HG02970 (cell line): ENCODE measurements around the gene ROBO4.

Source experiments
- ATAC-seq: cut with Tn5 transposase; IDR thresholded peaks from one replicate; pipeline ENCODE4 v1.9.1; 2021; ENCODE audit warnings: mild to moderate bottlenecking, moderate library complexity, moderate number of reproducible peaks; ENCODE audit not compliant: unreplicated experiment, low FRiP score

The ROBO4 gene

DNA sequence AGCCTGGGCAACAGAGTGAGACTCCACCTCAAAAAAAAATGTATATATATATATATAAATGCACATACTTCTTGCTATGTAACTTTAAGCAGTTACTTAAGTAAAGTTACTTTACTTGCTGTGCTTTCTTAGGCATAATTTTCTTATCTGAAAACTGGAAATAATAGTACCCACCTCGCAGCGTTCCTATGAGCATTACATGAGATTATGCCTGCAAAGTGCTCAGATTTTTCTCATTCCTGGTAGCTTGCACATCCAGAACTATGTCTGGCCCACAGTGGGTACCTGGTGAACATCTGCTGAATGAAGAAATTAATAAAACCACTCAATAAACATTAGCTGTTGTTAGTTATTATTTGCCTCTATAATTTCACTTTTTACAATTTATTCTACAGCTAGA lies 38.5 kb downstream of the ROBO4 start:
- no peak for ATAC-seq

- no peak for ATAC-seq
These were observed 51.5 kb downstream of the ROBO4 start for GRCh38 chr11:124846070-124846673.

GRCh38 chr11:124844664-124845079 lies 53.0 kb downstream of the ROBO4 start:
- ATAC-seq, result no peak

DNA sequence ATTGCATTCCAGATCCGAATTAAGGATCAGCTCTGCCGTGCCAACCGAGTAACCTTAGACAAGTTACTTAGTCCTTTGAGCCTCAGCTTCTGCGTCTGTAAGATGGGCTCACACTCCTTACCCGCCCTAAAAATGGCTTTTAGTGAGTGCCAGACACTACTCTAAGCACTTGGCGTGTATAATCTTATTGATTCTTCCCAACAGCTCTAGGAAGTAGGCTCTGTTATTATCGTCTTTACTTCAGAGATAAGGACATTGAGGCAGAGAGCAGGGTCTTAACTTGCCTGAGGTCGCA lies 54.1 kb downstream of the ROBO4 start:
- no peak for ATAC-seq

GRCh38 chr11:124842305-124842704 lies 55.4 kb downstream of the ROBO4 start:
- ATAC-seq, result no peak

DNA sequence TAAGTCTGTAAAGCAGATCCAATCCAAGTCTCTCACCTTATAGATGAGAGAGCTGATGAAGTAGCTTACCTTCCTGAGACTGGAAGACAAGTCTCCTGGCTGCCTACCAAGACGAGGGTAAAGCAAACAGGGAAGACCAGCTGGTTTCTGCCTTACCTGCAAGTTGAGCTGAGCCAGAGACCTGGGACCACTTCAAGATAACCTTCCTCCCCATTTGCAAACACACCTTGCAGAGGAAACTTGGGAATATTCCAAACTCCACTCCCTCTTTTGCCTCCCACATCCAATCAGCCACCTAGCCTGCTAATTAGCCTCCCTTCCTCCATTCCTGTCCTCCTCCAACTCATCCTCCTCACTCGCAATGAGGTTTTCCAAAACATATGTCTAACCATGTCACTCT lies 55.8 kb downstream of the ROBO4 start:
- ATAC-seq, result no peak

- ATAC-seq, result no peak
These were observed 56.5 kb downstream of the ROBO4 start for GRCh38 chr11:124841201-124841600.

DNA sequence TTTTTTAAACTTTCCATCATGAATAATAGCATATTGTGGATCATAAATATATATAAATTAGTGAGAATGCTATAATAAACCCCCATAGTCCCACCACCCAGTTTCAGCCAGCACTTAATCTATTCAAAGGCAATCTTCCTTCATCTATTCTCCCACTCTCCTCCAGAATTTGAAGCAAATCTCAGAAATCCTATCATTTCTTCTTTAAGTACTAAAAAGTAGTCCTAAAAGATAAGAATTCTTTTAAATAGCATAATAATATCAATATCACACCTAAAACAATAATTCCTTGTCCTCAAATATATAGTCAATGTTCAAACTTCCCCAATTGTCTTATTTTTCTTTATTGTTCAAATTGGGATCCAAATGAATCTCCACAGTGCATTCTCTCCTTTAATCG lies 57.0 kb downstream of the ROBO4 start:
- no peak for ATAC-seq

DNA sequence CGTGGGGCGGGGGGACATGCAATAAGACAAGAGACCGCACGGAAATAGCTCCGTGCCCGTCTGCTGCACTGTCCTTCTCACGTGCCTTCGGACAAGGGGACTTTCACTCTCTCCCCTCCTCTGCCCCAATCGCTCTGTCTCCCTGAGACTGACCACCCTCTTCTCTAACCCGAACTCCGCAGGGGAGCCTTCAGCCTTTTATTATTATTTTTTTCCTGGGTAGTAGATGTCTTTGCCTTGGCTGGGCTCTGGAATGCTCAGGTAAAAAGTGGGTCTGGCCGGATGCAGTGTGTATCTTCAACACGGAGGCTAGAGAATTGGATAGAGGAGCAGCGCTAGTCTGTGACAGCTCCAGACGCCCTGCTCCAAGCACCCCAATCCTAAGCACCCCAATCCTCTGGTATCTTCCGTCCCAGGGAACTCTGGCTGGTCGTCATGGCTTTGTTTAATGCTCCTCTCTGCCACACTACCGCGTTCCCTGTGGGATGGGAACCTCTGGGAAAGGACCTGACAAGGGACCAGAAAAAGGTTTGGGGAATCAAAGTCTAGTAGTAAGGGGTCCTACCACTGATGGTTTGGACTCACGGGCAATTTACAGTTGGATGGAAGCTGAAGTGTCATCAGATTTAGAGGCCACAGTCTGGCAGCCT lies 57.6 kb downstream of the ROBO4 start:
- no peak for ATAC-seq

GRCh38 chr11:124839128-124839971 lies 58.3 kb downstream of the ROBO4 start:
- no peak for ATAC-seq

DNA sequence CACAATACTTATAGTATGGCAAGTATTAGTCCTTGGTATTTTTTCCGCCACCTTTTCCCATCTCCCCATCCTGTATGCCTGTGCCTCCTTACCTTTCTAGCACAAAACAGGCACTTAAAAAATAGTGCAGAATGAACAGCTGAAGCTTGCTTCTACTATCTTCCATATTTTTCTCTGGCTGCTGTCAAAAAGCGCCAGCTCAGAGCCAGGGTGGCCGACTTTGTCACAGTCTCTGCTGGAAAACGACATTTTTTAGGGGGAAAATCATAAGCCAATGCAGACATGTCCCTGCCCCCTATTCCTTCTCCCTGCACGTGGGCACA lies 58.9 kb downstream of the ROBO4 start:
- no peak for ATAC-seq

- no peak for ATAC-seq
These were observed 60.2 kb downstream of the ROBO4 start for GRCh38 chr11:124837491-124837856.

DNA sequence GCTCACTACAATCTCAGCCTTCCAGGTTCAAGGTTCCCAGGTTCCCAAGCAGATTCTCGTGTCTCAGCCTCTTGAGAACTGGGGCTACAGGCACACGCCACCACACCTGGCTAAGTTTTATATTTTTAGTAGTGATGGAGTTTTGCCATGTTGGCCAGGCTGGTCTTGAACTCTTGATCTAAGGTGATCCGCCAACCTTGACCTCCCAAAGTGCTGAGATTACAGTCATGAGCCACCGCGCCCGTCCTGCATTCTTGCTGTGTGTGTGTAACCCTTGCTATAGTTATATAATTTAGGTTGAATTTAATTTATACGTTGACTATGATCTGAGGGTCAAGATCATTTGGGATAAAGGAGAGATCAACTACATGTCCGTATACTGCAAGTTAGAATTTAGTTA lies 61.7 kb downstream of the ROBO4 start:
- ATAC-seq, result no peak

DNA sequence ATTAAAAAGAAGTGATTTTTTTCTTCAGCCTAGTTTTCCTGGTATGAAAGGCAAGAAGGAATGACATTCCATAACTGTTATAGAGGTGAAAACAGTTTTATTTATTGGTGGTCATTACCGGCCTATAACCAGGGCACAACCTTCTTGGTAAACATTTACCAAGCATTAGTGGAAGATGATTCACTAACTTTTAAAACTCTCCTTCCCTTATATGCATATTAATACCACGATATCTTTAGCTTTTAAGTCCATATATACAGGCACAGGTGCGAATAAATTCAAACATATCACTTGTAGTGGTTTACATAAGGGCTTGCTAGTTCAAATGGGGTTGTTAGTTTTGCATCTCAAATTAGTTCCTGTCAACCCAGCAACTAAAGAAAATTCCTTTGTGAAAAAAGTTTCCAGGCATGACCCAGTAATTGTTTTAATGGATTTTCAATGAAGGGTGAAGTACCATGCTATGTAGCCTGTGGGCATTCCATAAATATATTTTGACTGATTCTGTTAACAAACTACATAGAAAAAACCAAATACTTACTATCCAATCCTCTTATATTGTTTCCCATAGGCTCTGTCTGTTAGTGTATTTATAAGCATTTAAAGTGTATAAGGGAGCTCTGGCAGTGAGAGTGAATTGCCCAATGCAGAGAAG lies 63.0 kb downstream of the ROBO4 start:
- no peak for ATAC-seq
